ENCODE results near the gene PKMYT1.

- TF ChIP-seq CTCF (conservative IDR thresholded peaks at IDR 0.05; ENCODE audit: low read length) (no peak), EZH2phosphoT487 (IDR thresholded peaks at IDR 0.05; ENCODE audit: borderline replicate concordance, low read depth, low read length) (no peak)
Observed at GRCh38 chr16:2973093-2973492, 7.2 kb downstream of the PKMYT1 start.
